ENCODE measurements around the gene FHIT.

GRCh38 chr3:60643831-60644230, 607.4 kb downstream of the FHIT start:
- TF ChIP-seq POLR2A (IDR thresholded peaks at IDR 0.05; ENCODE audit: low read length): no peak
- no peak for TF ChIP-seq GATA1 (IDR thresholded peaks at IDR 0.05; ENCODE audit: low read depth, low read length)

Measured in erythroblast (primary cell).